CD8-positive, alpha-beta memory T cell (primary cell): ENCODE measurements around the gene STARD10. TPM values are rescaled to one million over a fixed set of nuclear protein-coding genes. Genes with fewer than 3 reads are reported as not detected.

Experiments
- CTCF ChIA-PET: fragments of 350-600 bp; sonication (Branson Sonifier 250); formaldehyde crosslinking; loops from one replicate; lab custom pipeline; 2021; ENCODE audit warnings: antibody characterized with exemption; lab: Charles Lee
- POLR2A ChIA-PET: fragments of 350-600 bp; sonication (Branson Sonifier 250); formaldehyde crosslinking; loops from one replicate; lab custom pipeline; 2021; ENCODE audit warnings: antibody characterized with exemption; lab: Charles Lee
- DNase-seq, 5 donors: peaks; one replicate each; pipeline versions ENCODE4 v3.0.0 to v3.0.0-alpha.2; 2020 to 2022; ENCODE audit warnings: mixed read lengths in 1 of 5
- H3K27ac ChIP-seq: one replicate; pipeline ENCODE4 v1.7.0; 2013; ENCODE audit warnings: low read depth, mild to moderate bottlenecking, low read length, moderate library complexity
- H3K27me3 ChIP-seq: 2 replicates; pipeline ENCODE4 v1.7.0; 2013; ENCODE audit warnings: low read length, mild to moderate bottlenecking; ENCODE audit not compliant: insufficient read depth, poor library complexity, severe bottlenecking
- H3K36me3 ChIP-seq: 2 replicates; pipeline ENCODE4 v1.7.0; 2013; ENCODE audit warnings: mild to moderate bottlenecking, low read length, moderate library complexity; ENCODE audit not compliant: insufficient read depth
- H3K4me1 ChIP-seq: 2 replicates; pipeline ENCODE4 v1.7.0; 2013; ENCODE audit warnings: mild to moderate bottlenecking, low read length, moderate library complexity; ENCODE audit not compliant: insufficient read depth
- H3K4me3 ChIP-seq: 2 replicates; pipeline ENCODE4 v1.7.0; 2013; ENCODE audit warnings: mild to moderate bottlenecking, low read length
- H3K9me3 ChIP-seq: 2 replicates; pipeline ENCODE4 v1.7.0; 2013; ENCODE audit warnings: mild to moderate bottlenecking, low read length
- H3K27ac Mint-ChIP-seq, 8 donors: one replicate each; pipeline ENCODE4 v1.8.0; 2020 to 2021; ENCODE audit warnings: mixed read lengths in 8 of 8, mild to moderate bottlenecking in 6 of 8, inconsistent platforms in 3 of 8, moderate library complexity in 3 of 8
- H3K27me3 Mint-ChIP-seq, 2 donors: one replicate each; pipeline ENCODE4 v1.8.0; 2020 to 2021; ENCODE audit warnings: mixed read lengths in 2 of 2, mild to moderate bottlenecking in 1 of 2, moderate library complexity in 1 of 2
- H3K36me3 Mint-ChIP-seq, 3 donors: one replicate each; pipeline ENCODE4 v1.8.0; 2020 to 2021; ENCODE audit warnings: mixed read lengths in 3 of 3, inconsistent platforms in 1 of 3, mild to moderate bottlenecking in 1 of 3
- H3K4me1 Mint-ChIP-seq, 3 donors: one replicate each; pipeline ENCODE4 v1.8.0; 2020 to 2021; ENCODE audit warnings: mixed read lengths in 3 of 3, inconsistent platforms in 1 of 3, mild to moderate bottlenecking in 1 of 3
- H3K4me3 Mint-ChIP-seq, 7 donors: one replicate each; pipeline ENCODE4 v1.8.0; 2020 to 2021; ENCODE audit warnings: mixed read lengths in 7 of 7, mild to moderate bottlenecking in 6 of 7, moderate library complexity in 4 of 7, inconsistent platforms in 2 of 7
- H3K9me3 Mint-ChIP-seq, 5 donors: one replicate each; pipeline ENCODE4 v1.8.0; 2020 to 2022; ENCODE audit warnings: mixed read lengths in 5 of 5, mild to moderate bottlenecking in 3 of 5, moderate library complexity in 2 of 5, inconsistent platforms in 1 of 5
- polyA plus RNA-seq: library from polyadenylated mRNA; unstranded; fragments of 300-500 nt; fragmentation: Illumina TruSeq; gene quantifications from one replicate; pipeline ENCODE4 v1.2.3, GENCODE V29; 2021
- total RNA-seq, 2 experiments: library from RNA; stranded (reverse); gene quantifications; one replicate each; pipeline ENCODE4 v1.2.3, GENCODE V29; 2021

STARD10 gene
- total and polyA plus RNA-seq, 3 experiments from 2014 or later: 13.8 to 21.8 (median 15.9) TPM

GRCh38 chr11:72781313-72782080 lies 12.3 kb downstream of the STARD10 start:
- Mint-ChIP-seq H3K27ac (peak overlapping the region; percentile 62 to 91 (median 85)), H3K36me3 (no peaks in the 10 kb centered on the region), H3K4me1 (peaks cover 24 to 42% (median 27%) of the 10 kb centered on the region in 3 donors), H3K4me3 (peak overlapping the region; percentile 77 to 96 (median 83)), H3K27me3 (peaks cover 0 to 1% of the 10 kb centered on the region in 2 donors), H3K9me3 (no peaks in the 10 kb centered on the region)
- peak overlapping the region; percentile 54 for H3K27ac ChIP-seq
- H3K36me3 ChIP-seq: no peaks in the 10 kb centered on the region
- ChIA-PET POLR2A (interaction anchor here (0.7 to 1.4 kb wide), 3 partner anchors 22 to 59 kb away, joined by 3 to 5 read pairs (median 4); no protein-coding TSS in a partner anchor), CTCF (interaction anchor here (0.8 to 1.6 kb wide), 4 partner anchors 11 to 310 kb away, joined by 3 to 8 read pairs (median 6); partner anchors contain the start of gene STARD10)
- H3K4me1 ChIP-seq: peaks cover 17% of the 10 kb centered on the region
- H3K4me3 ChIP-seq: peak overlapping the region; percentile 43
- DNase-seq: peak; percentile 63 to 76 (median 67)
- no peaks in the 10 kb centered on the region for H3K27me3 ChIP-seq
- H3K9me3 ChIP-seq: no peaks in the 10 kb centered on the region

- Mint-ChIP-seq H3K27me3 (peaks cover 0 to 1% of the 10 kb centered on the region in 2 donors), H3K9me3 (no peaks in the 10 kb centered on the region), H3K36me3 (no peaks in the 10 kb centered on the region), H3K27ac (peak overlapping the region in 5 of 8 donors; percentile 4 to 75 (median 60)), H3K4me3 (peak overlapping the region; percentile 45 to 87 (median 74)), H3K4me1 (peaks cover 29 to 47% (median 30%) of the 10 kb centered on the region in 3 donors)
- peak overlapping the region; percentile 54 for H3K27ac ChIP-seq
- DNase-seq: no peak
- H3K27me3 ChIP-seq: no peaks in the 10 kb centered on the region
- ChIA-PET POLR2A (interaction anchor here (1.1 kb wide), 1 partner anchor 58 kb away, joined by 4 read pairs; no protein-coding TSS in a partner anchor), CTCF (interaction anchor here (0.6 to 1.5 kb wide), 2 partner anchors 12 to 15 kb away, joined by 3 to 6 read pairs; no protein-coding TSS in a partner anchor)
- peak overlapping the region; percentile 43 for H3K4me3 ChIP-seq
- no peaks in the 10 kb centered on the region for H3K9me3 ChIP-seq
- H3K4me1 ChIP-seq: peaks cover 17% of the 10 kb centered on the region
- H3K36me3 ChIP-seq: no peaks in the 10 kb centered on the region
Measured at GRCh38 chr11:72781063-72781312, 12.9 kb downstream of the STARD10 start.

GRCh38 chr11:72780296-72781062 lies 13.4 kb downstream of the STARD10 start:
- peak overlapping the region in 4 of 8 donors; percentile 47 to 75 (median 65) for H3K27ac Mint-ChIP-seq
- peak overlapping the region; percentile 45 to 87 (median 77) for H3K4me3 Mint-ChIP-seq
- peaks cover 30 to 50% (median 34%) of the 10 kb centered on the region in 3 donors for H3K4me1 Mint-ChIP-seq
- no peak for DNase-seq
- peak overlapping the region; percentile 43 for H3K4me3 ChIP-seq
- H3K4me1 ChIP-seq: peaks cover 21% of the 10 kb centered on the region
- ChIA-PET CTCF (interaction anchor here (0.6 to 1.5 kb wide), 3 partner anchors 12 to 15 kb away, joined by 3 to 6 read pairs (median 3); no protein-coding TSS in a partner anchor), POLR2A (no interaction called here)
- no peaks in the 10 kb centered on the region for H3K36me3 ChIP-seq
- H3K9me3 ChIP-seq: no peaks in the 10 kb centered on the region
- H3K27me3 ChIP-seq: no peaks in the 10 kb centered on the region
- H3K27ac ChIP-seq: peak overlapping the region; percentile 54
- no peaks in the 10 kb centered on the region for H3K36me3 Mint-ChIP-seq
- H3K27me3 Mint-ChIP-seq: peaks cover 0 to 1% of the 10 kb centered on the region in 2 donors
- no peaks in the 10 kb centered on the region for H3K9me3 Mint-ChIP-seq

- Histone ChIP-seq H3K36me3 (no peaks in the 10 kb centered on the region), H3K27me3 (no peaks in the 10 kb centered on the region), H3K27ac (peak overlapping the region; percentile 7), H3K4me1 (peaks cover 21% of the 10 kb centered on the region), H3K4me3 (no peak overlapping the region), H3K9me3 (no peaks in the 10 kb centered on the region)
- Mint-ChIP-seq H3K27ac (peak overlapping the region in 6 of 8 donors; percentile 14 to 89 (median 50)), H3K36me3 (no peaks in the 10 kb centered on the region), H3K4me1 (peaks cover 34 to 56% (median 39%) of the 10 kb centered on the region in 3 donors), H3K9me3 (no peaks in the 10 kb centered on the region), H3K4me3 (peak overlapping the region; percentile 42 to 87 (median 77)), H3K27me3 (peaks cover 0 to 1% of the 10 kb centered on the region in 2 donors)
- no peak for DNase-seq
- ChIA-PET POLR2A (no interaction called here), CTCF (interaction anchor here (0.8 to 1.4 kb wide), 2 partner anchors 13 to 54 kb away, joined by 3 read pairs; no protein-coding TSS in a partner anchor)
Measured at GRCh38 chr11:72779495-72780128, 14.2 kb downstream of the STARD10 start.

- Histone ChIP-seq H3K9me3 (no peaks in the 10 kb centered on the region), H3K4me1 (peaks cover 21% of the 10 kb centered on the region), H3K4me3 (no peak overlapping the region), H3K27ac (no peak overlapping the region), H3K27me3 (no peaks in the 10 kb centered on the region), H3K36me3 (no peaks in the 10 kb centered on the region)
- peaks cover 0 to 1% of the 10 kb centered on the region in 2 donors for H3K27me3 Mint-ChIP-seq
- H3K27ac Mint-ChIP-seq: peak overlapping the region in 1 of 8 donors; percentile 14
- H3K4me3 Mint-ChIP-seq: peak overlapping the region in 4 of 7 donors; percentile 77 to 87 (median 80)
- H3K36me3 Mint-ChIP-seq: peaks cover 0 to 1% (median 0%) of the 10 kb centered on the region in 3 donors
- H3K4me1 Mint-ChIP-seq: peaks cover 34 to 57% (median 42%) of the 10 kb centered on the region in 3 donors
- ChIA-PET CTCF (interaction anchor here (1.4 kb wide), 1 partner anchor 54 kb away, joined by 3 read pairs; no protein-coding TSS in a partner anchor), POLR2A (interaction anchor here (0.6 kb wide), 1 partner anchor 299 kb away, joined by 5 read pairs; no protein-coding TSS in a partner anchor)
- no peaks in the 10 kb centered on the region for H3K9me3 Mint-ChIP-seq
- no peak for DNase-seq
Measured at GRCh38 chr11:72778535-72779494, 15.0 kb downstream of the STARD10 start.

GRCh38 chr11:72777755-72778278 lies 16.0 kb downstream of the STARD10 start:
- no peaks in the 10 kb centered on the region for H3K36me3 ChIP-seq
- Mint-ChIP-seq H3K4me1 (peaks cover 34 to 62% (median 45%) of the 10 kb centered on the region in 3 donors), H3K27ac (peak overlapping the region in 1 of 8 donors; percentile 21), H3K9me3 (no peaks in the 10 kb centered on the region), H3K36me3 (peaks cover 0 to 6% (median 0%) of the 10 kb centered on the region in 3 donors), H3K4me3 (peak overlapping the region in 3 of 7 donors; percentile 19 to 40 (median 40)), H3K27me3 (peaks cover 0 to 1% of the 10 kb centered on the region in 2 donors)
- no peaks in the 10 kb centered on the region for H3K27me3 ChIP-seq
- peaks cover 21% of the 10 kb centered on the region for H3K4me1 ChIP-seq
- no peak overlapping the region for H3K4me3 ChIP-seq
- POLR2A ChIA-PET: interaction anchor here (0.5 kb wide), 1 partner anchor 52 kb away, joined by 3 read pairs; no protein-coding TSS in a partner anchor
- DNase-seq: no peak
- no peaks in the 10 kb centered on the region for H3K9me3 ChIP-seq
- H3K27ac ChIP-seq: peak overlapping the region; percentile 79
- CTCF ChIA-PET: interaction anchor here (2.1 kb wide), 1 partner anchor 15 kb away, joined by 10 read pairs; no protein-coding TSS in a partner anchor
